GM12892 (cell line): ENCODE measurements around the gene ALDH3A2.

ENCODE experiments used
- POLR2A ChIP-seq: IDR thresholded peaks from 2 replicates; pipeline ENCODE4 v1.6.1; 2011; ENCODE audit warnings: low read depth, low read length, control low read depth
- POLR2AphosphoS5 ChIP-seq: IDR thresholded peaks from 2 replicates; pipeline ENCODE4 v1.6.1; 2011; ENCODE audit warnings: low read depth, low read length, control low read depth

GRCh38 chr17:19714542-19715411 is 66.2 kb downstream of the ALDH3A2 start:
- TF ChIP-seq POLR2A (no peak), POLR2AphosphoS5 (no peak)
